HG03135 (cell line): Measurements from ENCODE around the gene PUS3.

Source experiments
- ATAC-seq: cut with Tn5 transposase; IDR thresholded peaks from one replicate; pipeline ENCODE4 v1.9.1; 2021; ENCODE audit warnings: mild to moderate bottlenecking, moderate library complexity; ENCODE audit not compliant: unreplicated experiment

PUS3 gene

GRCh38 chr11:125902927-125903710 lies at the start of gene PUS3:
Gene PUS3 (minus strand): TSS chr11:125903206. CDS start chr11:125896284, 6,922 bp downstream.
- ATAC-seq, result peak; percentile 92

GRCh38 chr11:125952559-125952958 lies 49.6 kb upstream of the PUS3 start:
- ATAC-seq, result no peak

GRCh38 chr11:125951731-125952130 lies 48.7 kb upstream of the PUS3 start:
- ATAC-seq, result no peak

GRCh38 chr11:125950696-125951651 lies 48.0 kb upstream of the PUS3 start:
- ATAC-seq, result no peak

- ATAC-seq, result no peak
Measured at GRCh38 chr11:125950178-125950490, 47.1 kb upstream of the PUS3 start.

- ATAC-seq, result no peak
Measured at GRCh38 chr11:125949271-125950177, 46.5 kb upstream of the PUS3 start.

GRCh38 chr11:125948278-125949051 lies 45.5 kb upstream of the PUS3 start:
- ATAC-seq, result no peak

- no peak for ATAC-seq
Measured at GRCh38 chr11:125947419-125948277, 44.6 kb upstream of the PUS3 start.

GRCh38 chr11:125946712-125947418 lies 43.9 kb upstream of the PUS3 start:
- no peak for ATAC-seq

- no peak for ATAC-seq
Measured at GRCh38 chr11:125945797-125946520, 43.0 kb upstream of the PUS3 start, which contains the start of gene VSIG10L2. Gene VSIG10L2 (plus strand): TSS chr11:125946044. CDS start chr11:125946056, 12 bp downstream.

- ATAC-seq, result no peak
Measured at GRCh38 chr11:125945011-125945796, 42.2 kb upstream of the PUS3 start.

GRCh38 chr11:125944350-125945010 lies 41.5 kb upstream of the PUS3 start:
- ATAC-seq, result no peak

- no peak for ATAC-seq
Measured at GRCh38 chr11:125943661-125944349, 40.8 kb upstream of the PUS3 start.

GRCh38 chr11:125942771-125943428 lies 39.9 kb upstream of the PUS3 start:
- ATAC-seq, result no peak
